ENCODE data around the gene CCSER1.
"Not testable (repeated sequence)": the region's sequence is repeated elsewhere in the genome, so short reads cannot be mapped to it uniquely, and the experiment has no call there.

Gene CCSER1

DNA sequence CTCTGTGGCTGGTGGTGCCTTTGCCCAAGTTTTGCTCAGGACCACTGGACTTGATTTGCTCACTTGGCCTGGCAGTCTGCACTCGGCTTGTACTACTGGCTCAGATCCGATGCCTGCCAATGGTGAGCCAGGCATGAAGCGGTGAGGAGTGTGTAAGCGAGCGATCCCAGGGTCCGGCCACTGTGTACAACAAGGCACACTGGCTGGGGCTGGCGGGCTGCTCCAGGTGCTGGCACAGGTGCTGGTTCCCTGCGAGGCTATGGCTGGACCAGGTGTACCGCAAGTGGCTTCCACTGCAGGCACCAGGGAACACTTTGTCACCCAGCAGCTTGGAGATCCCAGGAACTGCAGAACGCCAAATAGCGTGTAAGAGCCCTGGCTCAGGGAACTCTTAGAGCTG, 329.7 kb downstream of the CCSER1 start:
- no peak for DNase-seq

DNA sequence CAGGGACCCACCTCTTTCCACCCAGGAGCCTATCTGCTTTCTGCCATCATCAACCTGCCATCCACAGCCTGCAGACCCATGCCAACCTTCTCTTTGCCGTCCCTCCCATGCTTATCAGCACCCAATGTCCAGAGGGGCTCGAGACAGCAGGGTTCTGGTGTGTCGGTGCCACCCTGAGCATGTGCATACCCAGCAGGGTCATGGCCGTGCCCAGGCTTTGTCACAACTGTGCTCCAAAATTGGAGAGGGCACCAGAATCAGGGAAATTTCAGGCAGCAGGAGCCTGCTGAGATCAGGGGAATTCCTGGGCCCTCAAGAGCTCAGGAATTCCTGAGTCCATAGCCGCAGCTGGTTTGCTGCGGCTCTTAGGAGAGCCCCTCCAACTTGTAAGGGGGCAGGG, 330.6 kb downstream of the CCSER1 start:
- no peak for DNase-seq

DNA sequence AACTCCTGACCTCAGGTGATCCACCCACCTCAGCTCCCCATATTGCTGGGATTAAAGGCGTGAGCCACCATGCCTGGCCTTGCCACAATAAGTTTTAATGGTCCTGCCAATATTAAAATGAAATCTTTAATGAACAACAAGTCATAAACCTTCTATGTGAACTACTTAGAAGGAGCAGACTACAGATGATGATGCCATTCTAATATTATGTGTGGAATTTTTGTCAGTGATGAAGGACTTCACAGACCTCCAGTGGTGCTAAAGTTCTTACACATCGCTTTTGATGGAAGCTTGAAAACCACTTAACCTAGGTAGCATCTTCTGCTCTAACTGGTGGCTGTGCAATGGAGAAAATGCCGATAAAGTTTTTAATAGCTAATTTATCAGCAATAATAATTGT, 331.4 kb downstream of the CCSER1 start:
- no peak for DNase-seq

DNA sequence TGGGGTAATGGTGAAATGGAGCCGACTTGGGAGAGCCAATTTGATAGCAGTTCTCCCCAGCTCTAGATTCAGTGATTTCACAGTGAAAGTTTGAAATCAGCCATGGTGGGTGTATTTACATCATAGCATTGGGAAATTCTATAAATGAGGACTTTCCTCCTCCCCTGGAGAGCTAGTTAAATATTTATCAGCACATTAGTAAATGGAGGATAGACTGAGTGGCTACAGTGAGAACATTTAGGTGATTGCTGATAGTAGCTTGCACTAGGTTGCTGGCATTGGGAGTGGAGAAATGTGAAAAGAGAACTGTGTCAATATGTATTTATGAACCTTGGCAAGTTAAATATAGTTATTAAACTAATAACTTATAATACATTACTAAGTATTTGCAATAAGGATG, 347.3 kb downstream of the CCSER1 start:
- DNase-seq: no peak

DNA sequence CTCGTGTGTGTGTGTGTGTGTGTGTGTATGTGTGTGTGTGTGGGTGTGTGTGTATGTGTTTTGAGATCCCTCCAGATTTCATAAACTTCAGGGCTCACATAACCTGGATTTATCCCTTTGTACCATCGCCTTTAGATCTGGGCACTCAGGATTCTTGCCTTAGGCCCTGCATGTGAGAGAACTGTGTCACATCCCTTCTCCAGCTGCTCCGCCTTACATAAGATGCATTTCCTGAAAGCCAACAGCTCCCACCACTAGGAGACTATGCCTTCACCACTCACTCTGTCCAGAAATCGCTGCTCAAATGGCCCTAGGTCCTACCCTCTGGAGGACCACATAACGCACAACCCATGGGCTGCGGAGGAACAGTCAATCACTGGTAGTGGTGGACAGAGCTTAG, 348.8 kb downstream of the CCSER1 start:
- no peak for DNase-seq

DNA sequence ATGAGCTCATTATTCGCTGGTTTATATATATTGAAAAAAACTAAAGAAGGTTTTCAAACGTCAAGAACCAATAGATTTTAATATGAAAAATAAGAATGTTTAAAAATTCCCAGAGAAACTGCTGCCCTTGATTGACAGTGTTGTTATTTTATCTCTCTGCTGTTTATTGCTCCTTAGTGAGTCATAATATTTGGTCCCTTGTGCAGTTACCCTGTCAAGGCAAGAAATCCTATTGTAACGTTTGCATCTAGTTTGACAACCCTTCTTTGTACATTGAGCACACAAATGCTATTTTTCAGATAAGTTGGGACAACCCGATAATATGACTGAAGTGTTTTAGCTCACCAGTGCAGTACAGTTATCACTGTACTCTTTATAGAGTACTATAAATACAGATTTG, 349.4 kb downstream of the CCSER1 start:
- no peak for DNase-seq

DNA sequence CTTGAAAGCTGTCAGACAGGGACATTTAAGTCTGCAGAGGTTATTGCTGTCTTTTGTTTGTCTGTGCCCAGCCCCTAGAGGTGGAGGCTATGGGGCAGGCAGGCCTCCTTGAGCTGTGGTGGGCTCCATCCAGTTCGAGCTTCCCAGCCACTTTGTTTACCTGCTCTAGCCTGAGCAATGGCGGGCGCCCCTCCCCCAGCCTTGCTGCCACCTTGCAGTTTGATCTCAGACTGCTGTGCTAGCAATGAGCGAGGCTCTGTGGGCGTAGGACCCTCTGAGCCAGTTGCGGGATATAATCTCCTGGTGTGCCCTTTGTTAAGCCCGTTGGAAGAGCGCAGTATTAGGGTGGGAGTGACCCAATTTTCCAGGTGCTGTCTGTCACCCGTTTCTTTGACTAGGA, 357.7 kb downstream of the CCSER1 start:
- not testable (repeated sequence) for DNase-seq

DNA sequence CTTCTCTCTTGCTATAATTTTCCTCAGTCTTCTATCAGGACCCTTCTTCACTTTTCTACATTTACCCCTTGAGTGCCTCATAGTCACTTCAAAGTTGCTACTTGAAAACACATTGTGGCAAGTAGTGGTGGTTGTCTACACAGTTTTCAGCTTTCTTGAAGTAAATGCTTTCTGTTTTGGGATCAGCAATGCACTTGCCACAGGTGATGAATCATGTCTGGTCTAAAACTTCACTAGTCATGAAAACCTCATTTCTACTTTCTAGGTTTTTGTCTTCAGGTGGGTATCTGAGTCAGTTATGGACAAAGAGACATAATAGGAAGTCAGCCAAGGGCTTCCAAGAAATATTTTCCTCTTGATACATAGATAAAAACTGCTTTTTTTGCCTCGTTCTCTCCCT, 359.2 kb downstream of the CCSER1 start:
- DNase-seq: no peak

DNA sequence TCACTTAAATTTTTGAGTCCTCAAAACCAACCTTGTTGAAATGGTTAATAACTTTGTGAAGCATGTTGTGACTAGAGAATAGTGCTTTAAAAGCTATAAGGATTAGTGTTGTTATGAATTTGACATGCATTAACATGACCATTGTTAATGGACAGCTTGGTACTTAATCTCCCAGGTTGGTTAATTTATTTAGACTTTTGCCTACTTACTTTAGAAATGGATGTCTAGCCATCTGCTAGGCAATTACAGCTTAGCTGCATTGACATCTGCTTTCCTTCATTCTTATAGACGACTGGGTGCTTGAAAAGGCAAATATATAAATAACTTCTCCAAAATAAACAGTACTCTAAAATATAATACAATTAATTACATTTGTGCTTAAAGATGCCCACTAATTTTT, 368.0 kb downstream of the CCSER1 start:
- DNase-seq: no peak

DNA sequence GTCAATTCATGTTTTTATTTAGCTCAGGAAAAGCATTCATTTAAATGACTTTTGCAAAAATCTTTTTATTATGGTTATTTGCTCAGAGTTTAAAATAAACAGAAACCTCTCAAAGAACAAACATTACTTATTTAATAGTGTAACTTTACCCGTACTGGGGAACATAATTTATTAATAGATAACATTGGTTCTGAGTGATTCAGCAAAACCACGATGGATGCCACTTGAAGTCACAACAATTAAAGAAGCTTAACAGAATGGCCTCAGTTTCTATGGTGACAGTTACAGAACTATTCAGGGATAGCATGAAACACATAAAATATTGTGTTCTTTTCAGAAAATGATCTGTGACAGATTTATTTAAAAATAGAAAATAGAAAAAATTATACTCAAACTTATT, 368.7 kb downstream of the CCSER1 start:
- no peak for DNase-seq

DNA sequence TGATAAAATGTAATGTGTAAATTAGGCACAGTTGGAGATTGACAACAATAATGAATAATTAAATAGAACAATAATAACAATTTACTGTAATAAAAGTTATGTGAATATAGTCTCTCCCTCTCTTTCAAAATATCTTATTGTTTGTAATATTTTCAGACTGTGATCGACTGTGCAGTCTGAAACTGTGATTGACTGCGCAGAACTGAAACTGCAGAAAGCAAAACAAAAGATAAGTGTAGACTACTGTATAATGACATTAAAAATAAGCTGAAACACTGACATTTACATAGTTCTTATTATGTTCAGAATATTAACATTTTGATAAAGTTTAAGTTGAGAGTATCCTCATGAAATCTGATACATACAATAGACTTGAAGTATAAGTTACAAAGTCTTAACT, 371.0 kb downstream of the CCSER1 start:
- DNase-seq: no peak

DNA sequence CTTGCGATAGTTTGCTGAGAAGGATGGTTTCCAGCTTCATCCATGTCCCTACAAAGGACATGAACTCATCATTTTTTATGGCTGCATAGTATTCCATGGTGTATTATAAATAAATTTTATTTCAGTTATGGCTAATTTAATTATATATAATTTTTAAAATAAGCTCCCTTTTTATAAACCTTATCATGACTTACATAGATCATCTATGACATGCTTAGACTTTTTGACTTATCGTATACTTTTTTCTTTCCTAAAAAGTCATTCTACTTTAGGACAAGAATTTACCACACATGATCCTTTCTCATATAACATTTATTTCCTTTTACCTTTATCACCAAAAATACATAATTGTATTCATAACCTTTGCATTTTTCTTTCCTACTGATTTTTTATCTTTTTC, 376.5 kb downstream of the CCSER1 start:
- no peak for DNase-seq

DNA sequence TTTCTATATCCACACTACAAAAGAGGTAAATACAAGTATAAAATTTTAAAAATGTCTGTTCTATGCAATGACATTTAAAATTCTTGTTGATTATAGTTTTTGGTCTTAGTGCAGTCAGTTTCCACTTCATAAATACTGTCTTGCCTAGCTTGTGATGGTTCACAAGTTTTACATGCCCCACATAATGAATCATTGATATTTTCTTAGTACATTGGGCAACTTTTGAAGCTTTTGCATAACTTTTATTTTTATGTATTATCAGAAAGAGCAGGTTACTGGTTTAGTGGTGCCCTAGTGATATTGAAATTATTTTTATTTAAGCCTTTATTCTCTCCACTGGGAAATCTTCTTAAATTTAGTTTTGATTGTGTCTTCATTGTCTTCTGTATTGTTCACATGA, 388.0 kb downstream of the CCSER1 start:
- DNase-seq: no peak

DNA sequence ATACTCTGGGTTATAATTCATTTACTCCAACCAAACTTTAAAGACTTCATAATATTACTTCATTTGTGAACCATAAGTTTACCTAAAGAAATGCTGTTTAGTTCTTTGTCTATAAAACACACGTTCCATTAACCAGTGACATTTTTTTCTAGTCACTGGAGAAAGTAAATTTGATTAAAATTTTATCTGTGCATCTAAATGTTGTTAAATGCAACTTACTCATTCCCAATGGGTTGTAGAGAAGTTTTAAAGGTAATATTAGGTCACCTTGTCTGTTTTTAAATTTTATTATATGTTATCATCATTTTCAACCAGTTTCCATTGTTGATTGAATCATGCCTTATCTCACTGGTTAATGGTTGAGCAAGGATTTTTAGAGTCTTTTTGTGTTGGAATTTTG, 401.4 kb downstream of the CCSER1 start:
- DNase-seq: no peak

DNA sequence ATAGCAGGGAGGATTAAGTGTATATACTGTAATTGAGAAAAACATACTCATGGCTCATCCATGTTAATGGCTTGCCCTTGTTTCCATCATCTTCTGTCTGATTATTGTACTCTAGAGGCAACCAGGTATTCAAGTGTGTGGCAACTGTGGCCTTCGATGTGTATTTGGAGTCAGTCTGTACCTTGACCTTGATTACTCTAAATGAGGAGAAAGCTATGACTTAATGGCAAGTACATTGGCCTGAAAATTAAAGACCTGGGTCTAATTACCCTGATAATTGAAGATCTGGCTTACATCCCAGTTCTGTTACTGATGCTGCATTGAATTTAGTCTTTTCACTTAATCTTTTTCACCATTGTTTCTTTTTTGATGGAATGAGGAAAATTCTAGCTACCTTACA, 409.2 kb downstream of the CCSER1 start:
- no peak for DNase-seq

DNA sequence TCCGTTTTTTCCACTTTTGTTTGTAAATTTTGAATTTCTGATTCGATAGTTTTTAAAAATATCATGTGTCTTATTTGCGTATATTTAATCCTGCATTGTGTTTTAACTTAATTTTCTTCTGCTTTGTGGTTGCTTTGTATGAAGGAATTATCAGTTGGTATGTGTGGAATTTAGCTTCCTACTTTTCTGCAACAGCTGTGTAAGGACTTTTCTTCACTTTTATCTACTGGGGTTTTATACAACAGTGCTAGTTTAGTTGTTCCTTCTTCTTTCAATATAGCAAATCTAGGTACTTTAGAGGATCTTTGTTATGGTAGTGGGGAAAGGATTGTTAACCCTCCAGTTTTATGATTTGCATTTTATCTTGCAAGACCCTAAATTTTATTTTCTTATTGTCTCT, 410.3 kb downstream of the CCSER1 start:
- no peak for DNase-seq

DNA sequence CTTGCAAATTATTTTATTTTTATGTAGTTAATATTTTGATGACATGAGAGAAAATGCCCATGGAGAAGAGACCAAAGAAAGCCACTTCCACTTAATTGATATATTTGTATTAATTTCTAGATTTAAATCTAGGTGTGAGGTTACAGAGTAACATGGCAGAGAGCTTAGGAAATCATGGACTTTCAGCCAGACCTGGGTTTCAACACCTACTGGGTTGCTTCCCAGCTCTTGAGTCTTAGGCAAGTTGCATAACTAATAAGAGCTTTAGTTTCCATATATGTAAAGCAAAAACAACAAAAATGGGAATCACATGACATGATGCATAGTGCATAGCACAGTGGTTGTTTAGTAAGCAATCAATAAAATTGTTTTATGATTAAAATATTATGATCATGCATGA, 413.3 kb downstream of the CCSER1 start:
- DNase-seq: no peak

DNA sequence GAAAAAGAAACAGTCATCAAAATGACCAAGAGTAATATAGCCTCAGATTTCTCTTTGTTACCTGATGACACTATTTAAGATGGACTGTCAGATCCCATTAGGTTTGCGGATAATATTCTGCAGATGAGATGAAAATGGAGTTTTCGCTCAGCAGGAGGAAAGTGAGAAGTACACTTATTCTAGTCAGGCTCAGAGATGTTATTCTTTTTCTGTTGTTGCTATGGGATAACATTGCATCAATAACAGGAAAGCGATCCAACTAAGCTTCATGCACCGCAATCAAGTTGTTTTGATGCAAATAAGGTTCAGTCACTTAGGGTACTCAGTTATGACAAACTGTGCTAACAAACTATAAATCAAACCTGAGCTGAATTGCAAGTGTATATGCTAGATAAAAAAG, 415.0 kb downstream of the CCSER1 start:
- DNase-seq: no peak

DNA sequence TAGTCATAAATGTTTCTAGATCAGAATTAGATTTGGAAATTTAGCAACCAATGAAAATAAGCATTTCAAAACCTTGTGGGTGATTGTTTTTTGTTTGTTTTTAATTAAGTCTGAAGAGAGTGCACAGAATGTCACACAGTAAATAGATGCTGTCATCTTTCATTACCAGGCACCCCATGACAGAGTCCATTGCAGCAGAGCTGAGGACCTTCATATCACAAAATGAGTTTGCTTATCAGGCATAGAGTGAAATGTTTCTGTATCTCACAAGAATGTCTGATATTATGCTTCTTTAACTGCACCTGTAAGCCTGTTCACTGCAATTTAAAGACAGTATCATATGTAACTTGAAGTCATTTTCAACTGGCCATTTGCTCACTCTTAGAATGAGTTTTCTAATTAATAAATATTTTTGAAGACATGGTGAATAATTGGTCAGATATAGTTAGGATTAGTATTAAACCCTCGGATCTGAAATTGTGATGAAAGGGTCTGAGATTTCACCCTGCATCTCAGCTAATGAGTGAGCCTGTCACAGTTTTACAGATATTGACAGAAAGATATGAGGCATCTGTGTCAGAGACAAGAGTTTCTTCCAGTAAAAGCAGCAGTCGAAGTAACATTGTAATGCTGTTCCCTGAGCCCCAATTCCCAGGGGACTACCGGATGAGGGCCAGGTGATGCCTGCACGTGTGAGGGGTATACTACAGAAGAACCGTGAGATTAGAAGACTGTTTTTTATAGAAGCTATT, 416.4 kb downstream of the CCSER1 start:
- DNase-seq: no peak

DNA sequence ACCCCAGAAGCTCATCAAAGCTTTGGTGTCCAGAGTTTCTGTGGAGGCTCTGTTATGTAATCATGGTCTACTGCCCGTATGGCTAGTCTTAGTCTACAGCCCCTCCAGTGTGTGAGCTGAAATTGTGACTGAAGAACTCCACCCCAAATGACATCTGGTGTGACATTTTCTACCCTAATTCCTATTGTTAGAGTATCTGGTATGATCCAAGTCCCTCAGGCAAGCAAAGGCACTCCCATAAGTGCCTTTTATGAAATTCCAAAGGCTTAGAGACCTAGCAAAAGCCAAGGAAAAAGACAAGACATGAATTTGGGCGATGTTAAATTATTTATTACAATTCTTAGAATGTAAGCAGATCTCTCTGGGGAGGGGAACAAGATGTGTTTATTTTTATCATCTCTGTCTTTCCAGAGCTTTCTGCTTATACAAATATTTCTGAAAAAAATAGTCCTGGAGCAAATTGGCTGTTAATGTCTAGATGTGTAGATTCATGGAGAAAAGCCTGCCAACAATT, 417.4 kb downstream of the CCSER1 start:
- no peak for DNase-seq

DNA sequence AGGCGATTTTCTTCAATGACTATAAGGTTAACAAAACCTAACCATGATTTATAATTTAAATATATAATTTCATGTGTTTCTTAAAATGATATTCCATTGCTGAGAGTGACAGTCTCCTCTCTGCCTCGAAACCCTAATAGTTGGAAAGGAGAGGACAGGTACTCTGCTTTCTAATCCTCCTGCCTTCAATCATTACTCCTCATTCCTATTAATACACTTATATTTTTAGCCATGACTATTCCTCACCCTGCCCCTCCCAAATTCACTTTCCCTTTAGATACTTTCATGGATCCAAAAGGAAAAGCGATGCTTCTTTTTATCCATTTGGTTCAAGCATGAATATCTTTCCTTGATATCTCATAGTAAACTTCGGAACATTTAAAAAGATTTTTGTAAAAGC, 418.2 kb downstream of the CCSER1 start:
- DNase-seq: no peak

DNA sequence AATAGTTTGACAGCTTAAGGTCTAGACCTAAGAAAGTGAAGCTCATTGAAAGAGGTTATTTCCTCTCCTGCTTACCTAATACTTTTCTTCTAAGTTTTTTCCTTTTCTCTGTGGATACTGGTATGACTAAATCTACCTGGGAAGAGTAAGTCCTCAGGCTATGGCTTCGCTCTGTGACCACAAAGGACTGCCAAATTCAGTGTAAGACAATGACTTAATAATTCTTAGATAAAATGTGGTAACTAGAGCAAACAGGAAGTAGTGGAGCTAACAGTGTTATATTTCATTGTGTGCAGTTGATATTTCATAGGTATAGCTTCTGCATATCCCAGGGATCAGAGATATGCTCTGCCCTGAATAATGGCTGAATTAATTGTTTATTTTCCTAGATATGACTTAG, 418.9 kb downstream of the CCSER1 start:
- DNase-seq: no peak

DNA sequence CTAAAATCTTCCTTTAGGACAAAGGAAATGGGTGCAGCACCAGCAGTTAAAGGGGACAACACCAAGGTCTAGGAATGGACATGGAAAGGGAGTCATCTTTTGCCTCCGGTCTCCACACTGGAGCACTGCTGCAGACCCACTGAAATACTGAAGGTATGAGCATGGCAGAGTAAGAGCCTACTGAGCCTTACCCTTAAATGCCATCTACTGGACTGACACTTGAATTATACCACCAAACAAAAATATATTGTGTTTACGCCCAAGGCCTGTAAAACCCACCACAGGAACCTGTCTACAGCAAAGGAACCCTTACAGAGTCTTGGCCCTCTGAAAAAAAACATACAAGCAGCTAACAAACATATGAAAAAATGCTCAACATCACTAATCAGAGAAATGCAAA, 443.4 kb downstream of the CCSER1 start:
- no peak for DNase-seq

DNA sequence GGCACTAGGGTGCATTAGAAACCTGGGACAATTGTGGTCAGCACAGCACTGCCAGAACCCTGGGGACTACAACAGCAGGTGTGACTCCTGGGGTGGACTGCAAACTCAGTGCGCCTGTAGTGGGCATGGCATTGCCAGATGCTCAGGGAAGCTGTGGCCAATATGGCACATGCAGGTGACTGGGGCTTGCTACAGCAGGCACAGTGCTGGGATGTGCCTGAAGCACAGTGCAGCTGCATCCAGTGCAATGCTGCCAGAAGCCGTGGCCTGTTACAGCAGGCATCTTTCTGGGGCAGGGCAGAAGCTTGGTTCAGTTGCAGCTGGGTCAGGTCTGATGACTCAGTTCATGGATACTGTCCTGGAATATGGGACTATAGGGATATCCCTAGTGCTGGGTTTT, 445.8 kb downstream of the CCSER1 start:
- no peak for DNase-seq

DNA sequence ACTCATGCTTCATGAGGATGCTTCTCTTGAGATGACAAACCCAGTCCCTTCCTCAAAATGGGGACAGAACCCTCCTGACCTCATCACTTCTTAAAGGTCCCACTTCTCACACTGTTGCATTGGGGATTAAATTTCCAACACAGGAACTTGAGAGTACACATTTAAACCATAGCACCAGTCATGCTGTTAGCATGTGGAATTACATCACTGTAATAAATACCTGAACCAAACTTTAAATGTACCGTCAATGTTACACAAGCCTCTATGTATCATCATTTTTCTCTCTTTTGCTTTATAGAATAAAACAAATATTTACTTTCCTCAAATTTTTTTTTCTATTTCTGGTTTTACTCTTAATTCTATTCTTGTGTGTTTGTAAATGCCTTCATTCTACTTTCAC, 448.2 kb downstream of the CCSER1 start:
- no peak for DNase-seq
